ENCODE data around the gene UBC.

Gene UBC

GRCh38 chr12:124863416-124864325 lies 50.8 kb downstream of the UBC start, which contains the start of gene SCARB1:
SCARB1 (minus strand) TSS chr12:124863864; CDS start chr12:124863720, 144 bp downstream.
- no peak for FAIRE-seq

GRCh38 chr12:124862768-124863415 lies 51.6 kb downstream of the UBC start:
- no peak for FAIRE-seq

- no peak for FAIRE-seq
Measured at GRCh38 chr12:124861898-124862676, 52.4 kb downstream of the UBC start.
